GM12878 (cell line): ENCODE measurements around the gene GPR78. TPM values are rescaled to one million over a fixed set of nuclear protein-coding genes. Genes with fewer than 3 reads are reported as not detected.

Experiments
- ATAC-seq: fragments of 200-7000 bp; cut with Tn5 transposase; 3 replicates; pipeline ENCODE4 v1.9.1; 2020; ENCODE audit warnings: mild to moderate bottlenecking, moderate library complexity
- BruUV-seq: library from RNA; stranded (reverse); fragments of 400-500 nt; replicated peaks from 2 replicates; lab custom pipeline; 2021; lab: Mats Ljungman, UMichigan
- CTCF ChIA-PET: fragments of 300-600 bp; sonication (Branson Sonifier 250); formaldehyde crosslinking; extraction: SDS; loops from one replicate; lab custom pipeline; 2021; ENCODE audit warnings: inconsistent platforms; lab: Yijun Ruan, JAX
- POLR2A ChIA-PET: fragments of 350-600 bp; formaldehyde crosslinking; extraction: SDS; loops from one replicate; lab custom pipeline; 2021; ENCODE audit warnings: inconsistent platforms; lab: Charles Lee
- RAD21 ChIA-PET: fragments of 300-600 bp; sonication (Branson Sonifier 250); formaldehyde crosslinking; loops from one replicate; lab custom pipeline; 2023; ENCODE audit warnings: antibody characterized with exemption; ENCODE audit not compliant: unreplicated experiment; lab: Charles Lee
- SMC1A ChIA-PET: fragments of 300-600 bp; sonication (Branson Sonifier 250); formaldehyde crosslinking; loops from one replicate; lab custom pipeline; 2023; ENCODE audit not compliant: unreplicated experiment, uncharacterized antibody; lab: Charles Lee
- DNase-seq: peaks from one replicate; pipeline ENCODE4 v3.0.0-alpha.2; 2011; ENCODE audit warnings: low read depth, low spot score
- FAIRE-seq: peaks from 3 replicates; lab custom pipeline; 2011; peaks lifted over from hg19 to GRCh38; lab: Jason Lieb, UNC
- H2AFZ ChIP-seq: 2 replicates; pipeline ENCODE4 v1.6.0; 2011; ENCODE audit warnings: low read depth, low read length, control low read depth; ENCODE audit not compliant: control insufficient read depth
- H3K27ac ChIP-seq: 2 replicates; pipeline ENCODE4 v1.5.1; 2011; ENCODE audit warnings: control low read depth; ENCODE audit not compliant: control insufficient read depth, insufficient read depth
- H3K27me3 ChIP-seq, 2 experiments: replicated peaks in 1 of 2; 2 replicates each; pipeline versions ENCODE4 v1.6.0 to v1.6.1; 2011; ENCODE audit warnings: low read length in 1 of 2; ENCODE audit not compliant: control insufficient read depth in 2 of 2, insufficient read depth in 2 of 2
- H3K36me3 ChIP-seq, 2 experiments: 2 replicates each; pipeline ENCODE4 v1.5.1; 2011; ENCODE audit warnings: low read length in 1 of 2; ENCODE audit not compliant: control insufficient read depth in 2 of 2, insufficient read depth in 2 of 2
- H3K4me1 ChIP-seq: 2 replicates; pipeline ENCODE4 v1.6.1; 2011; ENCODE audit warnings: mild to moderate bottlenecking, low read length, moderate library complexity, mixed read lengths; ENCODE audit not compliant: control insufficient read depth, insufficient read depth
- H3K4me2 ChIP-seq: 2 replicates; pipeline ENCODE4 v1.6.0; 2011; ENCODE audit warnings: control low read depth; ENCODE audit not compliant: control insufficient read depth, insufficient read depth
- H3K4me3 ChIP-seq: fragments of 200-600 bp; sonication (generic); 2 replicates; pipeline ENCODE4 v1.5.1; 2016
- H3K79me2 ChIP-seq: 2 replicates; pipeline ENCODE4 v1.6.0; 2011; ENCODE audit warnings: low read length; ENCODE audit not compliant: control insufficient read depth, insufficient read depth
- H3K9ac ChIP-seq: 2 replicates; pipeline ENCODE4 v1.8.0; 2011; ENCODE audit warnings: low read length, control low read depth, mixed read lengths; ENCODE audit not compliant: control insufficient read depth, insufficient read depth
- H3K9me3 ChIP-seq: replicated peaks from 3 replicates; pipeline ENCODE4 v1.5.1; 2011; ENCODE audit warnings: mild to moderate bottlenecking, low read length; ENCODE audit not compliant: control insufficient read depth, insufficient read depth
- H4K20me1 ChIP-seq: 2 replicates; pipeline ENCODE4 v1.6.0; 2011; ENCODE audit not compliant: control insufficient read depth, insufficient read depth
- CEBPZ ChIP-seq: fragments of 150-350 bp; IDR thresholded peaks from 2 replicates; pipeline ENCODE4 v1.6.1; 2016; ENCODE audit warnings: low read depth, low read length
- CHD2 ChIP-seq: IDR thresholded peaks from 2 replicates; pipeline ENCODE4 v1.6.1; 2011; ENCODE audit warnings: low read depth, low read length, improper control_type of control experiment, borderline replicate concordance
- EGR1 ChIP-seq, 2 experiments: IDR thresholded peaks; 1 replicate in 1 of 2; 2 replicates in 1 of 2; pipeline ENCODE4 v1.6.1; 2011 to 2012; ENCODE audit warnings: low read depth in 2 of 2, low read length in 2 of 2, borderline replicate concordance in 1 of 2, mild to moderate bottlenecking in 1 of 2, moderate library complexity in 1 of 2
- MXI1 ChIP-seq: fragments of 150-350 bp; IDR thresholded peaks from 2 replicates; pipeline ENCODE4 v1.6.1; 2011; ENCODE audit warnings: low read depth, mild to moderate bottlenecking, inconsistent platforms, low read length, improper control_type of control experiment
- NRF1 ChIP-seq: conservative IDR thresholded peaks from 2 replicates; pipeline ENCODE4 v1.6.1; 2011; ENCODE audit warnings: mild to moderate bottlenecking, low read depth, low read length, improper control_type of control experiment
- SMAD5 ChIP-seq: IDR thresholded peaks from 2 replicates; pipeline ENCODE4 v1.6.1; 2016; ENCODE audit warnings: antibody characterized with exemption, low read depth
- ZNF384 ChIP-seq: IDR thresholded peaks from 2 replicates; pipeline ENCODE4 v1.6.1; 2012; ENCODE audit warnings: low read depth, mild to moderate bottlenecking, low read length, improper control_type of control experiment, borderline replicate concordance
- WGBS: methylation state at CpG from one replicate; pipeline ENCODE4 v1.1.6; 2016; ENCODE audit warnings: low lambda C conversion rate; ENCODE audit not compliant: insufficient replicate concordance, insufficient coverage; ENCODE audit errors: missing lambda C conversion rate; 5-methylcytosine and 5-hydroxymethylcytosine counted together
- in situ Hi-C: fragments of 300-500 bp; cut with MboI; formaldehyde crosslinking; loops from 9 replicates; pipeline ENCODE4 v1.14.3; 2018; ENCODE audit warnings: mixed read lengths
- intact Hi-C: fragments of 100-400 bp; cut with micrococcal nuclease; formaldehyde crosslinking; loops from one replicate; pipeline ENCODE4 v1.14.2; 2022; ENCODE audit not compliant: unreplicated experiment
- polyA plus RNA-seq, 11 experiments: library from polyadenylated mRNA; depleted of rRNA in 4 of 11; unstranded in 6 of 11; stranded (reverse) in 5 of 11; fragments of >200 nt; fragmentation: Nextera tagmentation in 4 of 11; fragmentation: Illumina TruSeq in 1 of 11; extraction: Ambion mirVana in 4 of 11; extraction: Trizol in 1 of 11; gene quantifications; 1 replicate in 1 of 11; 2 replicates in 10 of 11; pipeline versions ENCODE4 v1.2.1 to v1.2.3, GENCODE V29; 2011 to 2016; ENCODE audit warnings: inconsistent platforms in 2 of 11, missing spikeins in 2 of 11, low read depth in 1 of 11
- total RNA-seq, 4 experiments: library from RNA; depleted of rRNA in 3 of 4; stranded (reverse); fragments of >200 nt in 3 of 4; fragmentation: Illumina TruSeq in 1 of 4; extraction: Trizol in 1 of 4; gene quantifications; 2 replicates each; pipeline versions ENCODE4 v1.2.1 to v1.2.3, GENCODE V29; 2013 to 2021

Gene GPR78
- total and polyA plus RNA-seq, 10 of the 15 experiments (the other 5 are each of a cell fraction or from before 2014, with no cell fraction given), result 0.03 TPM; not detected in 9

DNA sequence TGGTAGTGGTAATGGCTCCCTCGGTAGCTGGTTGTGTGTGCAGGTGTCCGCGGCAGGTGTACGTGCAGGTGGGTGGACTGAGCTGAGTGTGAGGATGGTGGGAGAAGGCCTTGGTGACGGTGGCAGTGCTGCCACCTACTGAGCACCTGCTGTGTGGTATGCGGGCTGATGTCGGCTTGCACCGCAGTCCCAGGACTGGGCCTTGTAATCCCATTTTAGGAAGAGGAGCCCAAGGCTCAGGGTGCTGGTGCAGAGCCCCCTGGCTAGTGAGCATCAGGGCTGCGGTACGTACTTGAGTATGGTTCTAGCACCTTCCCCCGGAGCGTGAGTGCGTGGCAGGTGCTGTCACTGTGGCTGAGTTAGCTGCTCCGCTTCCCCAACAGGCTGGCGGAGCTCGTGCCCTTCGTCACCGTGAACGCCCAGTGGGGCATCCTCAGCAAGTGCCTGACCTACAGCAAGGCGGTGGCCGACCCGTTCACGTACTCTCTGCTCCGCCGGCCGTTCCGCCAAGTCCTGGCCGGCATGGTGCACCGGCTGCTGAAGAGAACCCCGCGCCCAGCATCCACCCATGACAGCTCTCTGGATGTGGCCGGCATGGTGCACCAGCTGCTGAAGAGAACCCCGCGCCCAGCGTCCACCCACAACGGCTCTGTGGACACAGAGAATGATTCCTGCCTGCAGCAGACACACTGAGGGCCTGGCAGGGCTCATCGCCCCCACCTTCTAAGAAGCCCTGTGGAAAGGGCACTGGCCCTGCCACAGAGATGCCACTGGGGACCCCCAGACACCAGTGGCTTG, 6.7 kb downstream of the GPR78 start (continued):
- TF ChIP-seq CEBPZ (no peak), NRF1 (no peak), CHD2 (no peak), ZNF384 (no peak)

DNA sequence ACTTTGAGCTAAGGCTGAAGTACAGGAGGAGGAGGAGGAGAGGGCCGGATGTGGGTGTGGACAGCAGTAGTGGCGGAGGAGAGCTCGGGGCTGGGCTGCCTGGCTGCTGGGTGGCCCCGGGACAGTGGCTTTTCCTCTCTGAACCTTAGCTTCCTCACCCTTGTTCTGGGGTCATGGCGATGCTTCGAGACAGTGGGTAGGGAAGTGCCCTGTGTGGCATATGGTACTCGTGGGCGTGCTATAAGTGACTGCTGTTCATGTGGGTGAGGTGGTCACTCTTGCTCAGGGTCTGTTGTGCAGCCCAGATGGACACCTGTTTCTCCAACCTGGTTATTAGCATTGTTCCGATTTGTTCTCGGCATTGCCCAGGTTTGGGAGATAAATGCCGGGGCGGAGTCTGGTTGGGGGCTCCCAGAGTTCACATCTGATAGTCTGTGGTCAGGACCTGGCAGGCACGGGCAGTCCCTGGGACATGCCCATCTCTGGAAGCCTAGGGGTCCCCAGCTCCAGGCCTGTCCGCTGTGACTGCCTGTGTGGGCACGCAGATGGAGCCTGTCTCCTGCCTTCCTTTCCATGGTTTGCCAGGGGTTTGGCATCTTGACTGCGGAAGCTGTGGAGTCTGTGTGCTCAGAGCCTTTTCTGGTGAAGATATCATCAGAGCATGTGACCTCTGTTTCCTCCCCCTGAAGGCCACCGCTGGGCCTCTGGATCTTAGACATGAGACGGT, 7.4 kb downstream of the GPR78 start:
- RAD21 ChIA-PET, result no interaction called here
- FAIRE-seq (no peak), DNase-seq (no peak), ATAC-seq (no peak)
- no peaks in the 10 kb centered on the region for H4K20me1 ChIP-seq
- in situ Hi-C loops, result no loop called here
- SMC1A ChIA-PET, result interaction anchor here (1.1 kb wide), 1 partner anchor 119 kb away, joined by 3 read pairs; no protein-coding TSS in a partner anchor
- H3K4me1 ChIP-seq, result no peaks in the 10 kb centered on the region
- BruUV-seq, result no TSS peak
- TF ChIP-seq MXI1, result no peak
- no peak for TF ChIP-seq EGR1 (IDR thresholded peaks at IDR 0.05; ENCODE audit: borderline replicate concordance in 1 of 2, low read depth in 2 of 2, low read length in 2 of 2)
- TF ChIP-seq SMAD5, result no peak
- H3K9me3 ChIP-seq, result no peaks in the 10 kb centered on the region
- intact Hi-C loops, result no loop called here
- POLR2A ChIA-PET, result no interaction called here
- H2AFZ ChIP-seq, result no peak overlapping the region
- no peak overlapping the region for H3K27ac ChIP-seq
- no peak overlapping the region for H3K9ac ChIP-seq
- H3K27me3 ChIP-seq, result peaks cover 0 to 6% of the 10 kb centered on the region in 2 experiments; a peak in 2 of 4 replicates
- no peaks in the 10 kb centered on the region for H3K36me3 ChIP-seq
- H3K79me2 ChIP-seq, result no peaks in the 10 kb centered on the region
- CTCF ChIA-PET, result interaction anchor here (0.7 to 2.4 kb wide), 2 partner anchors 55 to 119 kb away, joined by 3 to 15 read pairs; no protein-coding TSS in a partner anchor
- 41% methylated on average over 18 of the region's 18 CpGs for WGBS
- no peak overlapping the region for H3K4me3 ChIP-seq
- H3K4me2 ChIP-seq, result no peak overlapping the region
